Measurements from ENCODE around the gene SPI1. TPM values are rescaled to one million over a fixed set of nuclear protein-coding genes. Genes with fewer than 3 reads are reported as not detected.

The SPI1 gene
- total and polyA plus RNA-seq, 2 donors (not counting 3 experiments of a cell fraction or from before 2014, with no cell fraction given): not detected

GRCh38 chr11:47336595-47336994 is 41.8 kb downstream of the SPI1 start:
- no peaks in the 10 kb centered on the region for H3K27me3 ChIP-seq (ENCODE audit: control insufficient read depth in 2 of 2, insufficient read depth in 2 of 2, low read length in 2 of 2)
- H3K9me1 ChIP-seq (replicated peaks; ENCODE audit: control insufficient read depth, extremely low read depth, insufficient read depth, low read length): no peaks in the 10 kb centered on the region
- TF ChIP-seq EZH2 (IDR thresholded peaks at IDR 0.05; ENCODE audit: borderline replicate concordance, low read depth, low read length, severe bottlenecking) (no peak), FOS (IDR thresholded peaks at IDR 0.05; ENCODE audit: borderline replicate concordance, insufficient read depth, low read length) (no peak), JUN (IDR thresholded peaks at IDR 0.05; ENCODE audit: borderline replicate concordance, insufficient read depth, insufficient read length, low read depth) (no peak), GATA2 (IDR thresholded peaks at IDR 0.05; ENCODE audit: insufficient read depth, insufficient read length, low read depth, low read length) (no peak), MYC (IDR thresholded peaks at IDR 0.05; ENCODE audit: low read depth, low read length) (no peak), POLR2AphosphoS5 (IDR thresholded peaks at IDR 0.05; ENCODE audit: insufficient read depth, low read depth, low read length) (no peak), POLR2A (IDR thresholded peaks at IDR 0.05; ENCODE audit: low read depth, low read length) (no peak), CTCF (IDR thresholded peaks at IDR 0.05; ENCODE audit: extremely low read depth in 1 of 2, insufficient read depth in 1 of 2, low read depth in 1 of 2, low read length in 2 of 2) (no peak), MAX (IDR thresholded peaks at IDR 0.05; ENCODE audit: insufficient read depth, insufficient read length) (no peak)
- intact Hi-C loops (cut with micrococcal nuclease): no loop called here
- H3K9me3 ChIP-seq (replicated peaks; ENCODE audit: control insufficient read depth, insufficient read depth, low read length): no peaks in the 10 kb centered on the region
- H3K79me2 ChIP-seq (ENCODE audit: control insufficient read depth, insufficient read depth, low read length): no peaks in the 10 kb centered on the region
- ChIA-PET POLR2A (no interaction called here), CTCF (interaction anchor here (1.1 kb wide), 1 partner anchor 18 kb away, joined by 3 read pairs; no protein-coding TSS in a partner anchor)
- H3K27ac ChIP-seq (ENCODE audit: insufficient read depth, low read depth, low read length): no peak overlapping the region
- no peak for FAIRE-seq
- H3K9ac ChIP-seq (replicated peaks; ENCODE audit: extremely low read depth, insufficient read depth, low read length): no peak overlapping the region
- dilution Hi-C loops (cut with MboI; ENCODE audit: extremely low pct_ligation_motif_present, low sequenced_read_pairs): no loop called here
- no peaks in the 10 kb centered on the region for H3K4me1 ChIP-seq (ENCODE audit: control insufficient read depth, extremely low read depth, insufficient read depth, low read length)
- no TSS peak for BruUV-seq (replicated peaks)
- no peaks in the 10 kb centered on the region for H3K36me3 ChIP-seq (ENCODE audit: control insufficient read depth in 2 of 2, extremely low read depth in 1 of 2, insufficient read depth in 2 of 2, low read length in 2 of 2)
- H4K20me1 ChIP-seq (replicated peaks; ENCODE audit: control insufficient read depth, extremely low read depth, insufficient read depth, low read length): no peaks in the 10 kb centered on the region
- no peak overlapping the region for H3K4me2 ChIP-seq (ENCODE audit: insufficient read depth, low read length)
- DNase-seq (ENCODE audit: low read depth, low spot score): no peak
- H3K4me3 ChIP-seq (replicated peaks in 1 of 3; ENCODE audit: insufficient read depth in 1 of 3, low read depth in 1 of 3, low read length in 3 of 3): no peak overlapping the region
- no peak overlapping the region for H2AFZ ChIP-seq (ENCODE audit: low read depth, low read length)
